ENCODE results near the gene TNFRSF1B.

Gene TNFRSF1B

GRCh38 chr1:12228979-12229378, 62.2 kb downstream of the TNFRSF1B start:
- H3K27ac ChIP-seq: no peak overlapping the region
- no peaks in the 10 kb centered on the region for H3K27me3 ChIP-seq
- no peaks in the 10 kb centered on the region for H3K9me3 ChIP-seq
- H3K4me3 ChIP-seq (ENCODE audit: low read depth in 1 of 2, low read length in 1 of 2): no peak overlapping the region
- peaks cover 5% of the 10 kb centered on the region for H3K36me3 ChIP-seq
- TF ChIP-seq, protein P1, sequence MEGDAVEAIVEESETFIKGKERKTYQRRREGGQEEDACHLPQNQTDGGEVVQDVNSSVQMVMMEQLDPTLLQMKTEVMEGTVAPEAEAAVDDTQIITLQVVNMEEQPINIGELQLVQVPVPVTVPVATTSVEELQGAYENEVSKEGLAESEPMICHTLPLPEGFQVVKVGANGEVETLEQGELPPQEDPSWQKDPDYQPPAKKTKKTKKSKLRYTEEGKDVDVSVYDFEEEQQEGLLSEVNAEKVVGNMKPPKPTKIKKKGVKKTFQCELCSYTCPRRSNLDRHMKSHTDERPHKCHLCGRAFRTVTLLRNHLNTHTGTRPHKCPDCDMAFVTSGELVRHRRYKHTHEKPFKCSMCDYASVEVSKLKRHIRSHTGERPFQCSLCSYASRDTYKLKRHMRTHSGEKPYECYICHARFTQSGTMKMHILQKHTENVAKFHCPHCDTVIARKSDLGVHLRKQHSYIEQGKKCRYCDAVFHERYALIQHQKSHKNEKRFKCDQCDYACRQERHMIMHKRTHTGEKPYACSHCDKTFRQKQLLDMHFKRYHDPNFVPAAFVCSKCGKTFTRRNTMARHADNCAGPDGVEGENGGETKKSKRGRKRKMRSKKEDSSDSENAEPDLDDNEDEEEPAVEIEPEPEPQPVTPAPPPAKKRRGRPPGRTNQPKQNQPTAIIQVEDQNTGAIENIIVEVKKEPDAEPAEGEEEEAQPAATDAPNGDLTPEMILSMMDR (IDR thresholded peaks at IDR 0.05): no peak
- peaks cover 13 to 19% of the 10 kb centered on the region in 2 experiments for H3K4me1 ChIP-seq (ENCODE audit: control insufficient read depth in 1 of 2, insufficient read depth in 1 of 2, low read depth in 1 of 2, low read length in 1 of 2)

DNA sequence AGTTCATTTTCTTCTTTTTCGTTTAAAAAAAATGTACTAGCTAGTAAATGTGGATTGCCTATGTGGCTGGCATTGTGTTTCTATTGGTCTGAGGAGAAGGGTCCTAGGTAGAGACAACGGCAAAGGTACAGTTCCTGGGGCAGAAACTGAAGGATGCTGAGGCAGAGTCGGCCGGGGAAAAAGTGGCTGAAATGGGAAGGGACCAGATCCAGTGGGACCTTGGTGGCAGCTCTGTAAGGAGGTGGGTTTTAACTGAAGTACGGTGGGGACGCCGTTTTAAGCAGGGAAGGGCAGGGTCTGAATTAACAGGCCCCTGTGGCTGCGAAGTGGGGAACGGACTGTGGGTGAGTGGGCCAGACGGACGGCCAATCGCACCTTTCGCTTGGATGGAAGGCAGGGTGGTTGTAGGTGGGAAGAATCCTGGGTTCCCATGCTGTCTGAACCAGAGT, 62.6 kb downstream of the TNFRSF1B start:
- Histone ChIP-seq H3K4me3 (ENCODE audit: low read depth in 1 of 2, low read length in 1 of 2) (peak overlapping the region; percentile 74 to 92), H3K9me3 (no peaks in the 10 kb centered on the region), H3K27ac (no peak overlapping the region), H3K36me3 (peaks cover 6% of the 10 kb centered on the region), H3K27me3 (no peaks in the 10 kb centered on the region), H3K4me1 (ENCODE audit: control insufficient read depth in 1 of 2, insufficient read depth in 1 of 2, low read depth in 1 of 2, low read length in 1 of 2) (peaks cover 13 to 19% of the 10 kb centered on the region in 2 experiments)
- TF ChIP-seq, protein P1 (IDR thresholded peaks at IDR 0.05): no peak

DNA sequence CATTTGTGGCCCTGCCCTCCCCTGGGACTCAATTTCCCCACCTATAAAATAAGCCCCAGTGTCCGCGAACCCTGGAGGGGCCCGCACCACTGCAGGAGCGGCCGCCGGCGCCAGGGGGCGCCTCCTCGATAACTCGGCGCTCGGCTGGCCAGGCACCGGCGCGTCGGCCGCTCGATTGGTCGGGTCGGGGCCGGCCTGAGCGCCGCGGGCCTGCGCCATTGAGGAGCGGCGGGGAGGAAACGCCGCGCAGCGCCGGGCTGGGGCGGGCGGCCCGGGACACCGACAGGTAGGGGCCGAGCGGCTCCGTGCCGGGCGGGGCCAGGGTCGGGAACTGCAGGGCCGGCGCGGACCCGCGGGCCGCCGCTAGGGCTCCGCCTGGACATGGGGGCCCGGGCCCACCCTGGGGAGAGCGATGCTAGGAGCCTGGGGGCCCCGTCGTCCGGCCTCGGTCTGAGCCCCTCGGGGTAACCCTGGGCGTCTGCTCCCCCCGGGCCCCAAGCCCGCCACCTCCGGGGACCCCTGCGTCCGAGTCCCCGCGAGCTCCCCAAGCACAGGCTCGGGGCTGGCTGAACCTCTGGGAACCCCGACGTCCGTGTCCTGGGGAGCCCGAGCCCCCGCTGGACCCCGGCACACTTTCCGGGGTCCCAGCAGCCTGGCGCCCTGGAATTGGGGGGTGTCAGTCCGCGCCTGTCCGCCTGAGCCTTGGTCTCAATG, 63.2 kb downstream of the TNFRSF1B start, which contains the start of gene VPS13D:
VPS13D (plus strand) TSS at position 196 of the 714 bp plus-strand sequence. CDS start 4,237 bp downstream, outside the sequence.
- TF ChIP-seq, protein P1 (IDR thresholded peaks at IDR 0.05): peak; percentile 98
- H3K27ac ChIP-seq: peak within 1 kb of the TSS; percentile 67

DNA sequence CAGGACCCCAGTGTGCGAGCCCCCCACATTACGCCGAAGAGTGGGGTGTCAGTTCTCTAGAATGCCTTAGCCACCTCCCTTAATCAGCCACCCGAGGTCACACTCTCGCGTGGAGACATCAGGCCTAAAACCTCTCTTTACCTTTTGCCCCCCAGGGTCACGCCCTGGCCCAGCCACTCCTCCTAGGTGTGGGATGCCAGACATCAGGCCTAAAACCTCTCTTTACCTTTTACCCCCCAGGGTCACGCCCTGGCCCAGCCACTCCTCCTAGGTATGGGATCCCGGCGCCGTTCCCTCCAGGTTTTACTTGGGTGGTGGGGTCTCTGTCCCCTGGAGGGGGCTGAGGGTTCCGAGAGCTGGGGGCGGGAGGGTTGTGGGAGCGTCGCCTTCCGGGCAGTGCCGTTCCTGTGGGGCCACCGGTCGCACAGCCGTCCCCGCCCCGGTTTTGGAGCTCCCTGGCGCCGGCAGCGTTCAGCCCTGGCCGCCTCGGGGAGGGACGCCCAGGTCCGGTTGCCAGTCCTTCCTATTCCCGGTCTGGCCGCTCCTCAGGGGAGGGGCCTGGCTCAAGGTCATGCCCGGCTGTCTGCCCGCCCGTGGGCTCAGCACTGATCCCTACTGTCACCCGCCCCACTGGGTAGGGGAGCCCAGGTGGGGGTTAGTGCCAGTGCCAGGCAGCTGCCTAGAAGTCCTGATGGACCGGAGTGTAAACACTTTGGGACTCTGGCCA, 63.9 kb downstream of the TNFRSF1B start:
- Histone ChIP-seq H3K4me3 (ENCODE audit: low read depth in 1 of 2, low read length in 1 of 2) (peak overlapping the region; percentile 74 to 92), H3K4me1 (ENCODE audit: control insufficient read depth in 1 of 2, insufficient read depth in 1 of 2, low read depth in 1 of 2, low read length in 1 of 2) (peaks cover 13 to 19% of the 10 kb centered on the region in 2 experiments), H3K9me3 (no peaks in the 10 kb centered on the region), H3K36me3 (peaks cover 17% of the 10 kb centered on the region), H3K27ac (peak overlapping the region; percentile 67), H3K27me3 (no peaks in the 10 kb centered on the region)
- TF ChIP-seq, protein P1 (IDR thresholded peaks at IDR 0.05): no peak

More for the DNA sequence above, 63.2 kb downstream of the TNFRSF1B start, which contains the start of gene VPS13D:
- Histone ChIP-seq H3K36me3 (peaks cover 10% of the 10 kb centered on the region), H3K4me3 (ENCODE audit: low read depth in 1 of 2, low read length in 1 of 2) (peak within 1 kb of the TSS; percentile 74 to 92), H3K9me3 (no peaks in the 10 kb centered on the region), H3K27me3 (no peaks in the 10 kb centered on the region), H3K4me1 (ENCODE audit: control insufficient read depth in 1 of 2, insufficient read depth in 1 of 2, low read depth in 1 of 2, low read length in 1 of 2) (peaks cover 13 to 19% of the 10 kb centered on the region in 2 experiments)

DNA sequence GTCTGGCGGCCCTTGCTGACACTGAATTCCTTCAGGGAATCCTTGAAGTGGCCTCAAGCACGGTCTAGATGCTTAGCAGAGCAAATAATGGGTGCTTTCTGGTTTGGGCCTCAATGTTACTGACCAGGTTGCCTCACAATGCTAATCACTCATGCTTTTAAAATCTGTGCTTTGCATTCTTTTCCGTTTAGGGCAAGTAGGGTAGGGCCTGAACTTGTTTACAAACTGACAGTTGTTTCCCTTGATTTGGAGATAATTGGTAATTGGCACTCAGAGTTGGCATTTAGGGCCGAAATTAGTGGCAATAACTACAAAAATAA, 64.4 kb downstream of the TNFRSF1B start:
- TF ChIP-seq, protein P1 (IDR thresholded peaks at IDR 0.05): no peak
- H3K9me3 ChIP-seq: no peaks in the 10 kb centered on the region
- H3K27ac ChIP-seq: peak overlapping the region; percentile 67
- H3K4me1 ChIP-seq (ENCODE audit: control insufficient read depth in 1 of 2, insufficient read depth in 1 of 2, low read depth in 1 of 2, low read length in 1 of 2): peaks cover 13 to 19% of the 10 kb centered on the region in 2 experiments
- H3K27me3 ChIP-seq: no peaks in the 10 kb centered on the region
- H3K36me3 ChIP-seq: peaks cover 22% of the 10 kb centered on the region
- H3K4me3 ChIP-seq (ENCODE audit: low read depth in 1 of 2, low read length in 1 of 2): peak overlapping the region; percentile 74 to 92

Measured in neutrophil (primary cell).